Astrocyte (in vitro differentiated cells and primary cell): ENCODE results near the gene CACNA1D. TPM values are rescaled to one million over a fixed set of nuclear protein-coding genes. Genes with fewer than 3 reads are reported as not detected.

ENCODE experiments used
- DNase-seq: peaks from one replicate; pipeline ENCODE4 v3.0.0-alpha.2; 2010; ENCODE audit warnings: low read depth
- FAIRE-seq: peaks from 2 replicates; lab custom pipeline; 2011; peaks lifted over from hg19 to GRCh38; lab: Jason Lieb, UNC
- H2AFZ ChIP-seq: 2 replicates; pipeline ENCODE4 v1.6.0; 2012; ENCODE audit warnings: low read depth, low read length, inconsistent platforms
- H3K27ac ChIP-seq: 2 replicates; pipeline ENCODE4 v1.5.1; 2011; ENCODE audit warnings: low read depth, low read length, inconsistent platforms
- H3K27me3 ChIP-seq: 2 replicates; pipeline ENCODE4 v1.6.0; 2011; ENCODE audit warnings: low read length, inconsistent platforms; ENCODE audit not compliant: insufficient read depth
- H3K36me3 ChIP-seq: 2 replicates; pipeline ENCODE4 v1.5.1; 2011; ENCODE audit warnings: low read length, inconsistent platforms; ENCODE audit not compliant: insufficient read depth
- H3K4me1 ChIP-seq: 2 replicates; pipeline ENCODE4 v1.5.1; 2011; ENCODE audit warnings: low read length, inconsistent platforms; ENCODE audit not compliant: insufficient read depth
- H3K4me2 ChIP-seq: 2 replicates; pipeline ENCODE4 v1.6.0; 2012; ENCODE audit warnings: low read length, inconsistent platforms
- H3K4me3 ChIP-seq: 2 replicates; pipeline ENCODE4 v1.5.1; 2011; ENCODE audit warnings: low read depth, mild to moderate bottlenecking, low read length, inconsistent platforms; ENCODE audit not compliant: insufficient read depth
- H3K79me2 ChIP-seq: 2 replicates; pipeline ENCODE4 v1.6.0; 2012; ENCODE audit warnings: mild to moderate bottlenecking, low read length, inconsistent platforms; ENCODE audit not compliant: insufficient read depth
- H3K9ac ChIP-seq: 2 replicates; pipeline ENCODE4 v1.6.0; 2012; ENCODE audit warnings: mild to moderate bottlenecking, low read length, inconsistent platforms
- H3K9me3 ChIP-seq: 2 replicates; pipeline ENCODE4 v1.5.1; 2012; ENCODE audit warnings: low read depth, mild to moderate bottlenecking, low read length, inconsistent platforms; ENCODE audit not compliant: insufficient read depth
- H4K20me1 ChIP-seq: 2 replicates; pipeline ENCODE4 v1.6.0; 2012; ENCODE audit warnings: low read length, inconsistent platforms; ENCODE audit not compliant: insufficient read depth
- H3K27ac Mint-ChIP-seq: one replicate; pipeline ENCODE4 v1.8.0; 2021; ENCODE audit warnings: mild to moderate bottlenecking, mixed read lengths; ENCODE audit not compliant: unreplicated experiment
- H3K27me3 Mint-ChIP-seq: one replicate; pipeline ENCODE4 v1.8.0; 2021; ENCODE audit warnings: low read depth, mixed read lengths; ENCODE audit not compliant: unreplicated experiment
- H3K36me3 Mint-ChIP-seq: one replicate; pipeline ENCODE4 v1.8.0; 2021; ENCODE audit warnings: low read depth, mixed read lengths; ENCODE audit not compliant: unreplicated experiment
- H3K4me1 Mint-ChIP-seq: one replicate; pipeline ENCODE4 v1.8.0; 2021; ENCODE audit warnings: low read depth, mixed read lengths; ENCODE audit not compliant: unreplicated experiment
- H3K4me3 Mint-ChIP-seq: one replicate; pipeline ENCODE4 v1.8.0; 2021; ENCODE audit warnings: mild to moderate bottlenecking, moderate library complexity, mixed read lengths; ENCODE audit not compliant: unreplicated experiment
- H3K9me3 Mint-ChIP-seq: one replicate; pipeline ENCODE4 v1.8.0; 2021; ENCODE audit warnings: mild to moderate bottlenecking, mixed read lengths; ENCODE audit not compliant: unreplicated experiment
- EZH2 ChIP-seq: IDR thresholded peaks from 2 replicates; pipeline ENCODE4 v1.6.1; 2012; ENCODE audit warnings: mild to moderate bottlenecking, low read length, inconsistent platforms; ENCODE audit not compliant: insufficient read depth
- total RNA-seq: library from RNA; stranded (reverse); gene quantifications from 2 replicates; pipeline ENCODE4 v1.2.1, GENCODE V29; 2021
- TF ChIP-seq, protein P1 (sequence below): IDR thresholded peaks from 2 replicates; pipeline ENCODE4 v1.5.1; 2011; ENCODE audit warnings: low read depth, mild to moderate bottlenecking, inconsistent platforms, low read length, moderate library complexity; ENCODE audit not compliant: insufficient read depth

CACNA1D gene
- total RNA-seq, 1 donor from 2014 or later: 0.41 TPM

DNA sequence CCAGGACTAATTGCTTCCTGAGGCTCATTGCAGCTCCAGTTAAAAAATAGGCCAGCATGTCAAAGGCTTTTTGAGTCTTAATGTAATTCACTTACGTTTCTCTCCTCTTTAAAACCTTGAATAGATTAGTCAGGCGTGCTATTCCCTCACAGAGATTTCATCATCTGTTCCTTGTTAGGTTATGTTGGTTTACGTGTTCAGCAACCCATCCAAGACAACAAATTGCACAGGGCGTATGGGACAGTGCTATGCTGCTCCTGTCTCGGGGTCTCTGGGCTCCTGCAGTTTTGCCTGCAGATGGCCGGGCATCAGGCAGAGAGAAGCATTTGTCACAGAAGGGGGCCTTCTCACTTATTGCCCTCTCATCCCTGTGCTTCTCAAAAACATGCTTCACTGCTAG lies 234.7 kb downstream of the CACNA1D start:
- Histone ChIP-seq H3K27ac (no peak overlapping the region), H3K4me3 (no peak overlapping the region), H3K9me3 (no peaks in the 10 kb centered on the region), H3K4me1 (no peaks in the 10 kb centered on the region), H3K9ac (no peak overlapping the region), H3K79me2 (no peaks in the 10 kb centered on the region), H3K4me2 (no peak overlapping the region), H2AFZ (no peak overlapping the region), H4K20me1 (no peaks in the 10 kb centered on the region), H3K36me3 (no peaks in the 10 kb centered on the region), H3K27me3 (no peaks in the 10 kb centered on the region)
- Mint-ChIP-seq H3K36me3 (no peaks in the 10 kb centered on the region), H3K9me3 (no peaks in the 10 kb centered on the region), H3K27me3 (peaks cover 23% of the 10 kb centered on the region), H3K4me1 (peaks cover 4% of the 10 kb centered on the region), H3K27ac (no peak overlapping the region), H3K4me3 (no peak overlapping the region)
- TF ChIP-seq, protein P1, sequence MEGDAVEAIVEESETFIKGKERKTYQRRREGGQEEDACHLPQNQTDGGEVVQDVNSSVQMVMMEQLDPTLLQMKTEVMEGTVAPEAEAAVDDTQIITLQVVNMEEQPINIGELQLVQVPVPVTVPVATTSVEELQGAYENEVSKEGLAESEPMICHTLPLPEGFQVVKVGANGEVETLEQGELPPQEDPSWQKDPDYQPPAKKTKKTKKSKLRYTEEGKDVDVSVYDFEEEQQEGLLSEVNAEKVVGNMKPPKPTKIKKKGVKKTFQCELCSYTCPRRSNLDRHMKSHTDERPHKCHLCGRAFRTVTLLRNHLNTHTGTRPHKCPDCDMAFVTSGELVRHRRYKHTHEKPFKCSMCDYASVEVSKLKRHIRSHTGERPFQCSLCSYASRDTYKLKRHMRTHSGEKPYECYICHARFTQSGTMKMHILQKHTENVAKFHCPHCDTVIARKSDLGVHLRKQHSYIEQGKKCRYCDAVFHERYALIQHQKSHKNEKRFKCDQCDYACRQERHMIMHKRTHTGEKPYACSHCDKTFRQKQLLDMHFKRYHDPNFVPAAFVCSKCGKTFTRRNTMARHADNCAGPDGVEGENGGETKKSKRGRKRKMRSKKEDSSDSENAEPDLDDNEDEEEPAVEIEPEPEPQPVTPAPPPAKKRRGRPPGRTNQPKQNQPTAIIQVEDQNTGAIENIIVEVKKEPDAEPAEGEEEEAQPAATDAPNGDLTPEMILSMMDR: no peak
- TF ChIP-seq EZH2: no peak
- no peak for FAIRE-seq
- no peak for DNase-seq

GRCh38 chr3:53729618-53730017 lies 235.2 kb downstream of the CACNA1D start:
- peaks cover 23% of the 10 kb centered on the region for H3K27me3 Mint-ChIP-seq
- FAIRE-seq: no peak
- Histone ChIP-seq H3K9me3 (no peaks in the 10 kb centered on the region), H3K4me1 (no peaks in the 10 kb centered on the region), H3K27me3 (no peaks in the 10 kb centered on the region), H3K27ac (no peak overlapping the region), H3K36me3 (no peaks in the 10 kb centered on the region), H3K9ac (no peak overlapping the region), H2AFZ (no peak overlapping the region), H3K79me2 (no peaks in the 10 kb centered on the region), H4K20me1 (no peaks in the 10 kb centered on the region), H3K4me3 (no peak overlapping the region), H3K4me2 (no peak overlapping the region)
- H3K4me1 Mint-ChIP-seq: peaks cover 4% of the 10 kb centered on the region
- TF ChIP-seq, protein P1: no peak
- no peaks in the 10 kb centered on the region for H3K36me3 Mint-ChIP-seq
- DNase-seq: no peak
- H3K4me3 Mint-ChIP-seq: no peak overlapping the region
- no peaks in the 10 kb centered on the region for H3K9me3 Mint-ChIP-seq
- no peak overlapping the region for H3K27ac Mint-ChIP-seq

DNA sequence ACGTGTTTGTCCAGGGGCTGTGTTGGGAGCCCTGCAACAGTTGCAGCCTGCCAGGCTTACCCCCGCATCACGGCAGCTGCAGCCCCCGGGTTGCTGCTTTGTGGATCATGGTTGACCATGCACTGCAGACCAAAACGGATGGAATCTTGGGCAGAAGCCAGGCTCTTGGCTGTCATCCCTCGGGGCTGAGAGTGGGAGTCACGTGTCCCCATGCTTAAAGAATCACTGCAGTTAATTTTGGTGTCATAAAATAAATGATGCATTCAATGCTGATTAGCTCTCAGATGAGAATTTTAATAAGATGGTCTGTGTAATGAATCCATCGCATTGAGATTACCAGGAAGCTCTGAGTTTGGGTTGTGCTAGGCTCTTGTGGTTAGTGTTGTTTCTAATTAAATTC lies 236.2 kb downstream of the CACNA1D start:
- TF ChIP-seq EZH2: no peak
- TF ChIP-seq, protein P1: no peak
- Histone ChIP-seq H2AFZ (no peak overlapping the region), H3K4me2 (peak overlapping the region; percentile 3), H3K9me3 (no peaks in the 10 kb centered on the region), H3K4me1 (no peaks in the 10 kb centered on the region), H3K79me2 (no peaks in the 10 kb centered on the region), H3K27me3 (no peaks in the 10 kb centered on the region), H4K20me1 (no peaks in the 10 kb centered on the region), H3K9ac (no peak overlapping the region), H3K36me3 (no peaks in the 10 kb centered on the region), H3K4me3 (no peak overlapping the region), H3K27ac (no peak overlapping the region)
- H3K36me3 Mint-ChIP-seq: no peaks in the 10 kb centered on the region
- H3K4me3 Mint-ChIP-seq: no peak overlapping the region
- no peaks in the 10 kb centered on the region for H3K9me3 Mint-ChIP-seq
- H3K27me3 Mint-ChIP-seq: peaks cover 24% of the 10 kb centered on the region
- DNase-seq (peak; percentile 26), FAIRE-seq (no peak)
- H3K4me1 Mint-ChIP-seq: no peaks in the 10 kb centered on the region
- H3K27ac Mint-ChIP-seq: no peak overlapping the region
